WTC11 (cell line): ENCODE results near the gene KRTAP5-3. TPM values are rescaled to one million over a fixed set of nuclear protein-coding genes. Genes with fewer than 3 reads are reported as not detected.

Source experiments
- ATAC-seq: fragments of 200-7000 bp; cut with Tn5 transposase; 2 replicates; pipeline ENCODE4 v1.10.0; 2021; ENCODE audit warnings: mild to moderate bottlenecking, moderate library complexity
- CTCF ChIA-PET: fragments of 300-600 bp; sonication (Branson Sonifier 250); formaldehyde crosslinking; loops from one replicate; lab custom pipeline; 2021; ENCODE audit warnings: antibody characterized with exemption; lab: Charles Lee
- POLR2A ChIA-PET: fragments of 350-600 bp; sonication (Branson Sonifier 250); formaldehyde crosslinking; loops from one replicate; lab custom pipeline; 2021; ENCODE audit warnings: antibody characterized with exemption; lab: Charles Lee
- DNase-seq: peaks from one replicate; pipeline ENCODE4 v3.0.0; 2021; ENCODE audit warnings: low spot score
- H3K27ac Mint-ChIP-seq: 2 replicates; pipeline ENCODE4 v1.8.0; 2021; ENCODE audit warnings: mixed read lengths
- H3K27me3 Mint-ChIP-seq: 2 replicates; pipeline ENCODE4 v1.8.0; 2021; ENCODE audit warnings: low read depth, mild to moderate bottlenecking, moderate library complexity, mixed read lengths
- H3K36me3 Mint-ChIP-seq: 2 replicates; pipeline ENCODE4 v1.8.0; 2021; ENCODE audit warnings: mixed read lengths
- H3K4me1 Mint-ChIP-seq: 2 replicates; pipeline ENCODE4 v1.8.0; 2022; ENCODE audit warnings: mixed read lengths
- H3K4me3 Mint-ChIP-seq: 2 replicates; pipeline ENCODE4 v1.8.0; 2021; ENCODE audit warnings: mild to moderate bottlenecking, moderate library complexity, mixed read lengths
- H3K9me3 Mint-ChIP-seq: 2 replicates; pipeline ENCODE4 v1.8.0; 2021; ENCODE audit warnings: mixed read lengths
- ATF2 ChIP-seq: sonication (generic); formaldehyde crosslinking; IDR thresholded peaks from 2 replicates; pipeline ENCODE4 v1.8.1; 2022; ENCODE audit warnings: low read depth, missing genetic modification reagents, borderline replicate concordance
- NFYB ChIP-seq: sonication (generic); formaldehyde crosslinking; conservative IDR thresholded peaks from 2 replicates; pipeline ENCODE4 v1.8.0; 2022; ENCODE audit warnings: low read depth, missing genetic modification reagents
- PRDM15 ChIP-seq: sonication (generic); formaldehyde crosslinking; IDR thresholded peaks from 2 replicates; pipeline ENCODE4 v1.8.0; 2022; ENCODE audit warnings: missing genetic modification reagents
- RORB ChIP-seq: fragments of 250-450 bp; sonication (Bioruptor Pico); IDR thresholded peaks from 2 replicates; pipeline ENCODE4 v1.9.0; 2021; ENCODE audit warnings: mild to moderate bottlenecking
- STAT6 ChIP-seq: sonication (generic); formaldehyde crosslinking; conservative IDR thresholded peaks from 2 replicates; pipeline ENCODE4 v1.8.1; 2023; ENCODE audit warnings: mild to moderate bottlenecking, low read depth, missing genetic modification reagents, moderate library complexity
- ZBTB21 ChIP-seq: sonication (generic); formaldehyde crosslinking; IDR thresholded peaks from 2 replicates; pipeline ENCODE4 v1.8.1; 2023; ENCODE audit warnings: mild to moderate bottlenecking, missing genetic modification reagents, borderline replicate concordance
- ZMAT4 ChIP-seq: fragments of 250-450 bp; sonication (Bioruptor Pico); IDR thresholded peaks from 2 replicates; pipeline ENCODE4 v1.9.0; 2021; ENCODE audit warnings: mild to moderate bottlenecking
- ZNF263 ChIP-seq: sonication (generic); formaldehyde crosslinking; IDR thresholded peaks from 2 replicates; pipeline ENCODE4 v1.8.1; 2022; ENCODE audit warnings: low read depth, mild to moderate bottlenecking, moderate library complexity, missing genetic modification reagents
- ZNF425 ChIP-seq: fragments of 250-450 bp; sonication (Bioruptor Pico); conservative IDR thresholded peaks from 2 replicates; pipeline ENCODE4 v1.9.0; 2021; ENCODE audit warnings: mild to moderate bottlenecking
- total RNA-seq: library from RNA; stranded (reverse); gene quantifications from 3 replicates; pipeline ENCODE4 v1.2.3, GENCODE V29; 2021
- TF ChIP-seq, protein P1 (sequence below): sonication (generic); formaldehyde crosslinking; IDR thresholded peaks from 2 replicates; pipeline ENCODE4 v1.8.1; 2023; ENCODE audit warnings: mild to moderate bottlenecking, missing genetic modification reagents
- TF ChIP-seq, protein P2 (sequence below): sonication (generic); formaldehyde crosslinking; IDR thresholded peaks from 2 replicates; pipeline ENCODE4 v1.8.1; 2023; ENCODE audit warnings: mild to moderate bottlenecking, missing genetic modification reagents

Gene KRTAP5-3
- total RNA-seq, 1 experiment from 2014 or later = not detected

DNA sequence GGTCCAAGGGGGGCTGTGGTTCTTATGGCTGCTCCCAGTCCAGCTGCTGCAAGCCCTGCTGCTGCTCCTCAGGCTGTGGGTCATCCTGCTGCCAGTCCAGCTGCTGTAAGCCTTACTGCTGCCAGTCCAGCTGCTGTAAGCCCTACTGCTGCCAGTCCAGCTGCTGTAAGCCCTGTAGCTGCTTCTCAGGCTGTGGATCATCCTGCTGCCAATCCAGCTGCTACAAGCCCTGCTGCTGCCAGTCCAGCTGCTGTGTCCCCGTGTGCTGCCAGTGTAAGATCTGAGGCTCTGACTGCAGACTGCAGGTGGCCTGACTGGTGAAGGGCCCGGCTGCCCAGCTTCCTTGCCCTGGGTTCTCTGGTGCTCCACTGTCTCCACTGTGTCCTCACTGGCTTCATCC is 22.0 kb upstream of the KRTAP5-3 start:
- POLR2A ChIA-PET = no interaction called here

GRCh38 chr11:1629326-1630185 is 21.3 kb upstream of the KRTAP5-3 start, which contains the start of gene KRTAP5-5:
Gene KRTAP5-5 (plus strand): TSS chr11:1629775. CDS start chr11:1629841, 66 bp downstream.
- TF ChIP-seq ZMAT4 (CRISPR knock-in tag) (no peak), ZNF425 (CRISPR knock-in tag) (no peak), NFYB (CRISPR knock-in tag) (no peak), RORB (no peak), PRDM15 (no peak), STAT6 (no peak), ZBTB21 (CRISPR knock-in tag) (no peak)
- TF ChIP-seq, protein P1, sequence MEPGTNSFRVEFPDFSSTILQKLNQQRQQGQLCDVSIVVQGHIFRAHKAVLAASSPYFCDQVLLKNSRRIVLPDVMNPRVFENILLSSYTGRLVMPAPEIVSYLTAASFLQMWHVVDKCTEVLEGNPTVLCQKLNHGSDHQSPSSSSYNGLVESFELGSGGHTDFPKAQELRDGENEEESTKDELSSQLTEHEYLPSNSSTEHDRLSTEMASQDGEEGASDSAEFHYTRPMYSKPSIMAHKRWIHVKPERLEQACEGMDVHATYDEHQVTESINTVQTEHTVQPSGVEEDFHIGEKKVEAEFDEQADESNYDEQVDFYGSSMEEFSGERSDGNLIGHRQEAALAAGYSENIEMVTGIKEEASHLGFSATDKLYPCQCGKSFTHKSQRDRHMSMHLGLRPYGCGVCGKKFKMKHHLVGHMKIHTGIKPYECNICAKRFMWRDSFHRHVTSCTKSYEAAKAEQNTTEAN (CRISPR knock-in tag) = no peak
- TF ChIP-seq, protein P2, sequence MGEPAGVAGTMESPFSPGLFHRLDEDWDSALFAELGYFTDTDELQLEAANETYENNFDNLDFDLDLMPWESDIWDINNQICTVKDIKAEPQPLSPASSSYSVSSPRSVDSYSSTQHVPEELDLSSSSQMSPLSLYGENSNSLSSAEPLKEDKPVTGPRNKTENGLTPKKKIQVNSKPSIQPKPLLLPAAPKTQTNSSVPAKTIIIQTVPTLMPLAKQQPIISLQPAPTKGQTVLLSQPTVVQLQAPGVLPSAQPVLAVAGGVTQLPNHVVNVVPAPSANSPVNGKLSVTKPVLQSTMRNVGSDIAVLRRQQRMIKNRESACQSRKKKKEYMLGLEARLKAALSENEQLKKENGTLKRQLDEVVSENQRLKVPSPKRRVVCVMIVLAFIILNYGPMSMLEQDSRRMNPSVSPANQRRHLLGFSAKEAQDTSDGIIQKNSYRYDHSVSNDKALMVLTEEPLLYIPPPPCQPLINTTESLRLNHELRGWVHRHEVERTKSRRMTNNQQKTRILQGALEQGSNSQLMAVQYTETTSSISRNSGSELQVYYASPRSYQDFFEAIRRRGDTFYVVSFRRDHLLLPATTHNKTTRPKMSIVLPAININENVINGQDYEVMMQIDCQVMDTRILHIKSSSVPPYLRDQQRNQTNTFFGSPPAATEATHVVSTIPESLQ (CRISPR knock-in tag) = no peak
- DNase-seq = no peak
- Mint-ChIP-seq H3K4me3 (no peak within 1 kb of the TSS), H3K36me3 (no peaks in the 10 kb centered on the region), H3K27ac (no peak within 1 kb of the TSS), H3K4me1 (peaks cover 11% of the 10 kb centered on the region), H3K9me3 (no peaks in the 10 kb centered on the region), H3K27me3 (peaks cover 42% of the 10 kb centered on the region)
- ChIA-PET POLR2A (no interaction called here), CTCF (interaction anchor here (0.7 to 8.5 kb wide), 16 partner anchors 10 to 522 kb away, joined by 3 to 102 read pairs (median 5); partner anchors contain the start of genes KRTAP5-2 and KRTAP5-3)
- no peak for ATAC-seq

More for the DNA sequence above, 22.0 kb upstream of the KRTAP5-3 start:
- 0 out of 2 replicates have a peak, but pooled peaks have one; percentile 40 for TF ChIP-seq ZNF263
- no peak for TF ChIP-seq ATF2 (CRISPR knock-in tag)
- no peak overlapping the region for H3K4me3 Mint-ChIP-seq
- DNase-seq (no peak), ATAC-seq (no peak)
- H3K4me1 Mint-ChIP-seq = peaks cover 9% of the 10 kb centered on the region
- peaks cover 46% of the 10 kb centered on the region for H3K27me3 Mint-ChIP-seq
- no peaks in the 10 kb centered on the region for H3K36me3 Mint-ChIP-seq
- CTCF ChIA-PET = interaction anchor here (1.3 to 8.5 kb wide), 8 partner anchors 9 to 522 kb away, joined by 3 to 102 read pairs (median 16); partner anchors contain the start of gene KRTAP5-2
- no peaks in the 10 kb centered on the region for H3K9me3 Mint-ChIP-seq
- no peak overlapping the region for H3K27ac Mint-ChIP-seq
